GM19238 (cell line): ENCODE measurements around the gene EN1.
A peak's percentile ranks its signal among the peaks of the same experiment; 100 is the strongest.

Experiments
- DNase-seq: peaks from one replicate; pipeline ENCODE4 v3.0.0; 2011; ENCODE audit warnings: low spot score; ENCODE audit not compliant: insufficient read length

Gene EN1

GRCh38 chr2:118856330-118856977 lies 9.0 kb upstream of the EN1 start:
- DNase-seq, result no peak

GRCh38 chr2:118855451-118856279 lies 8.2 kb upstream of the EN1 start:
- DNase-seq, result peak; percentile 90

- no peak for DNase-seq
Observed at GRCh38 chr2:118854507-118855345, 7.3 kb upstream of the EN1 start.

- no peak for DNase-seq
Observed at GRCh38 chr2:118853651-118854291, 6.3 kb upstream of the EN1 start.

- no peak for DNase-seq
Observed at GRCh38 chr2:118853129-118853640, 5.7 kb upstream of the EN1 start.

- DNase-seq, result no peak
Observed at GRCh38 chr2:118852605-118853128, 5.2 kb upstream of the EN1 start.

GRCh38 chr2:118851650-118852049 lies 4.2 kb upstream of the EN1 start:
- no peak for DNase-seq

GRCh38 chr2:118850901-118851415 lies 3.5 kb upstream of the EN1 start:
- no peak for DNase-seq

- DNase-seq, result no peak
Observed at GRCh38 chr2:118850168-118850900, 2.9 kb upstream of the EN1 start.

- DNase-seq, result no peak
Observed at GRCh38 chr2:118849226-118850167, 2.0 kb upstream of the EN1 start.

- no peak for DNase-seq
Observed at GRCh38 chr2:118848381-118849225, 1.2 kb upstream of the EN1 start.

GRCh38 chr2:118847762-118848172 lies 319 bp upstream of the EN1 start:
- DNase-seq, result no peak

- no peak for DNase-seq
Observed at GRCh38 chr2:118846442-118846952, 951 bp downstream of the EN1 start.

- DNase-seq, result no peak
Observed at GRCh38 chr2:118845522-118846441, 1.7 kb downstream of the EN1 start.

GRCh38 chr2:118845005-118845521 lies 2.4 kb downstream of the EN1 start:
- no peak for DNase-seq

GRCh38 chr2:118844261-118845004 lies 3.0 kb downstream of the EN1 start:
- no peak for DNase-seq
